Amniotic epithelial cell (primary cell): ENCODE data around the gene SUSD4.

Source experiments
- DNase-seq: peaks from one replicate; pipeline ENCODE4 v3.0.0-alpha.2; 2010; ENCODE audit warnings: low read depth

SUSD4 gene

GRCh38 chr1:223329664-223330415, 34.1 kb downstream of the SUSD4 start:
- no peak for DNase-seq

GRCh38 chr1:223329252-223329651, 34.7 kb downstream of the SUSD4 start:
- no peak for DNase-seq

GRCh38 chr1:223328566-223328965, 35.4 kb downstream of the SUSD4 start:
- no peak for DNase-seq

GRCh38 chr1:223326776-223327175, 37.2 kb downstream of the SUSD4 start:
- no peak for DNase-seq

GRCh38 chr1:223323491-223324484, 40.2 kb downstream of the SUSD4 start:
- no peak for DNase-seq

GRCh38 chr1:223322868-223323267, 41.1 kb downstream of the SUSD4 start:
- no peak for DNase-seq

GRCh38 chr1:223320959-223321358, 43.0 kb downstream of the SUSD4 start:
- DNase-seq: no peak

GRCh38 chr1:223319905-223320580, 43.9 kb downstream of the SUSD4 start:
- no peak for DNase-seq

- no peak for DNase-seq
Measured at GRCh38 chr1:223319398-223319797, 44.6 kb downstream of the SUSD4 start.

- no peak for DNase-seq
Measured at GRCh38 chr1:223316082-223316481, 47.9 kb downstream of the SUSD4 start.

- DNase-seq: no peak
Measured at GRCh38 chr1:223315665-223316064, 48.3 kb downstream of the SUSD4 start.

GRCh38 chr1:223313415-223313754, 50.6 kb downstream of the SUSD4 start:
- DNase-seq: no peak

GRCh38 chr1:223312705-223313414, 51.1 kb downstream of the SUSD4 start:
- DNase-seq: peak; percentile 10

GRCh38 chr1:223312273-223312672, 51.7 kb downstream of the SUSD4 start:
- no peak for DNase-seq

- DNase-seq: no peak
Measured at GRCh38 chr1:223311826-223312225, 52.1 kb downstream of the SUSD4 start.

GRCh38 chr1:223308136-223308535, 55.8 kb downstream of the SUSD4 start:
- no peak for DNase-seq

- DNase-seq: no peak
Measured at GRCh38 chr1:223307544-223307943, 56.4 kb downstream of the SUSD4 start.

GRCh38 chr1:223304931-223305330, 59.0 kb downstream of the SUSD4 start:
- DNase-seq: no peak

- no peak for DNase-seq
Measured at GRCh38 chr1:223301371-223301770, 62.6 kb downstream of the SUSD4 start.

GRCh38 chr1:223299553-223299952, 64.4 kb downstream of the SUSD4 start:
- DNase-seq: no peak

GRCh38 chr1:223298701-223299100, 65.3 kb downstream of the SUSD4 start:
- peak; percentile 8 for DNase-seq

GRCh38 chr1:223297800-223298199, 66.2 kb downstream of the SUSD4 start:
- no peak for DNase-seq
